GM18519 (cell line): ENCODE data around the gene ADAM12.
"Not testable (repeated sequence)": the region's sequence is repeated elsewhere in the genome, so short reads cannot be mapped to it uniquely, and the experiment has no call there.

Source experiments
- ATAC-seq: cut with Tn5 transposase; IDR thresholded peaks from one replicate; pipeline ENCODE4 v1.9.1; 2021; ENCODE audit warnings: mild to moderate bottlenecking, moderate library complexity; ENCODE audit not compliant: unreplicated experiment, low FRiP score

The ADAM12 gene

DNA sequence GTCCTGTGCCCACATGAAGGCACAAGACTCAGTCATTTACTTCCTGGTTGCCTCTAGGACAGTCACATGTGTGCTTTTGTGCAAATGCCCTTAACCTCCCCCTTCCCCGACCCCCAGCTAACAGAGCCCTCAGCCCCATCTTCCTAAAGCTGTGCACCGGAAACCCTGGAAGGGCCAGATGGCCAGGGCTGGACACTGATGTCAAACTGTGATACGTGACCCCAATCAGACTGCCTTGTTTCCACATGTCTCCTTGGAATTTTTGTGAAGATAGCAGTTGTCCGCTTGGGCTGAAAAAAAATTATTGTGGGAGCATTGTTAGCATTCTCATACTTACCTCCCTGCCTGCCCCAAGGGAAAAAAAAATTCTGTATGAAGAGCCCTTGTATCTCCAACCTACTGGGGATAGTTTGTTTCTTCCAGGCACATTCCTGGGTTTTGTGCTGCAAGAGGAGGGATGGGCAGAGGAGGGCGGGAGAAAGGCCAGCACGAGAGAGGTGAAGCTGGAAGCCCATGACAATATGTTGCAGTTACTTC, 17.0 kb upstream of the ADAM12 start:
- ATAC-seq: no peak

DNA sequence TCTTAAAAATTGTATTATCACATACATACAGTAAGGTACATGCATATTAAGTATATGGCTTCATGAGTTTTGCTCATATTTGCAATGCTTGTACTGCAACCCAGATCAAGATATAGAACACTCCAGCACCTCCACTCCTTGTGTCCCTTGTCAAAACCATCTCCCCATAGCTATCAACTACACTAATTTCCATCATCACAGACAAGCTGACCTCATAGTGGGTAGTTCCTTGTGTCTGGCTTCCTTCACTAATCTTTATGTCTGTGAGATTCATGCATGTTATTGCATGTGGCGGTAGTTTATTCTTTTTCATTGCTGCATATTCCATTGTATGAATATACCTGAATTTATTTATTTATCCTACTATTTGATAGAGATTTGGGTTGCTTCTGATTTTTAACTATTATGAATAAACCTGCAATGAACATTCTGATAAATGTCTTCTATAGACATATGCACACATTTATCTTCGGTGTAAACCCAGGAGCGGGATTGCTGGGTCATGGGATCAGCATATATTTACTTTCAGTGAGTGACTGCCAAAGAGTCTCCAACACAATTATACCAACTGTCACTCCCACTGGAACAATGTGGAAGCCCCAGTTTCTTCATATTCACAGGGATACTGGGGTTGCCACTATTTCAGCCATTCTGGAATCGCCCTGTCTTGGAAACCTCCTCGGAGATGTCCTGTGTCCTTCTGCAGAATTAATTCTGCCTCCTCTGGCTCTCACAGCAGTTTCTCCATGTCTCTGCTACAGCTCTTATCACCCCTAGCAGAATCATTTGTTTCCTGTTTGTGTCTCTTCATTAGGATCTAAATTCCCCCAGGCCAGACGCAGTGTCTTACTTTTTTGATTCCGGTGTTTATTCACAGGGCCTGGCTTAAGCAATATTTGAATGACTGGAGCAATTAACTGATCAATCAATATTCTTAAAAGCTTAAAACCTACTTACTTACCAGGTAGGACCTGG, 14.7 kb upstream of the ADAM12 start:
- no peak for ATAC-seq

DNA sequence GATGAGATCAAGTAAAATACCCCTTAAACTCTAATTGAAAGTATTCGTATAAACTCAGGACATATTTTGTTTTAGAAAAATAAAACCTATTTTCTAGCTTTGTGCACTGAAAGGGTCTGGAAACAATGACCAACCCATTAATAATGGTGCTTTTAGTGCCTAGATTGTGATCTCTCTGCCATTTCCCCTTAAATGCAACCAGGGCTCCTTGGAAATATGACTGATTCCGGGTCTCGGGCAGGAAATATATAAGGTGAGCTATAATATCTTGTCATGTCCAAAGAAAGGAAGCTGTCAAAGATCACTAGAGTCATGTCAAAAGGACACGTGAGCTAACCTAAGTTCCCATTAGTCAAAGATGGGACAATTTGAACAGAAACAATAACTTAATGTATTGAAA, 12.4 kb upstream of the ADAM12 start:
- no peak for ATAC-seq

DNA sequence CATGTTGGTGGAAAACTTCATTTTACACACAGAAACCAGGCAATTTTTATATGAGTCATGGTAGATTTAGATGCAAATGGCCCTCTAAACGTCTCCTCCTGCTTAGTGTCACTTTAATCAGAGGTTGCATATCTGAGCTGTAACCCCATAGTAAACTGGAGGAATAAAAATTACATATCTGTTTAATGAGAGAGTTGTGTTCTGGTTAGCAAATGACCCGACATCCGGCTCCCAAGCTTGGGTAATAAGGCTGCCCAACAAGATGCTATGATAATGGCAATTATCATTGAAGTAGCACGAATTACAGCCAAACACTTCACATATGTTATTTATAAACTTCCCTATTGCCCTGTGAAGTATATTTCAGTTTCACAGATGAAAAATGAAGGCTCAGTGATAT, 10.6 kb upstream of the ADAM12 start:
- no peak for ATAC-seq

DNA sequence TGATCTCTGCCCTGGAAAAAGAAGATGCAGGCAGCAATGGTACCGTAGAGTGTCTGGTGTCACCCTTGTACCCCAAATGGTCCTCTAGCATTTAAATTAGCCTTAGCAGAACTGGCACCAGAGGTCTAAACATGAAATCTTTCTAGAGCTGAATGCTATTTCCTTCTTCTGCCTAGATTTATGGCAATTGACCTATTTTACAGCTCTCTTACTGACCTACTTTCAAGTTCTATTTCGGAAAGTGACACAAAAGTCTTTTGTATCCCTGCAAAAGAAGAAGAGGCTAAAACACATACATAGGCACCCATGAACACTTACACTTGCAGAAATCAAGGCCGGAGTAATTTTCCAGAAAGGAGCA, 10.1 kb upstream of the ADAM12 start:
- ATAC-seq: no peak

DNA sequence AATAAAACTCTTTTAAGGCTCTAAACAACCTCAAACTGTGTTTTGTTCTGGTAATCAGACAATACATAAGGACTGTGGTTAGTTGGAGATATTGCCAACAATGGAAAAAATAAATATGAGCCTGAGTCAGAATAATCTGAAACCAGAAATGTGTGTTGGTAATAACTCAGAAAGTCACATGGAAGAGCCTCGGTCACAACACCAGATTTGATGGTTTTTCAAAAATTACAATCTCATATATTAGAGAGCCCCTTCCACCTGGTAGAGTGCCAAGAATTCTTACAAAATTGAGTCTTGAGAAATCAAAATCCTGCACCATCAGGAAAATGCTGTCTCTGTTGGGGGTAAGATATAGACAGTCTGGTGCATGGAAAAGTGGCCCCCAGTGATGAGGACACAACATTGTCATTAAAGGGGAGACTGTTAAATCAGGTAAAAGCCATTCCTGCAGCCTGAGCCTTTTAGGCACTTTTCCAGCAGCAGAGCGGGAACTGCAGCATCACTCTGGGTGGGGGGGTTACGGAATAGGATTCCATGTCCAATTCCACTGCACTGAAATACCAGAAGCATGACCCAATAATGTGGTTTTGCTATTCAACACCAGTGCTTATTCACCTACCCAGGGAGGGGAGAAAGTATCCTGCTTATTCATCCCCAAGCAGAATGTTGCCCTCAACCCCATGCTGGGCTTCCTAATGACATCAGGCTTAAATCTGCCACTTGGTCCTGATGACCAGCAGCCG, 9.5 kb upstream of the ADAM12 start:
- no peak for ATAC-seq

DNA sequence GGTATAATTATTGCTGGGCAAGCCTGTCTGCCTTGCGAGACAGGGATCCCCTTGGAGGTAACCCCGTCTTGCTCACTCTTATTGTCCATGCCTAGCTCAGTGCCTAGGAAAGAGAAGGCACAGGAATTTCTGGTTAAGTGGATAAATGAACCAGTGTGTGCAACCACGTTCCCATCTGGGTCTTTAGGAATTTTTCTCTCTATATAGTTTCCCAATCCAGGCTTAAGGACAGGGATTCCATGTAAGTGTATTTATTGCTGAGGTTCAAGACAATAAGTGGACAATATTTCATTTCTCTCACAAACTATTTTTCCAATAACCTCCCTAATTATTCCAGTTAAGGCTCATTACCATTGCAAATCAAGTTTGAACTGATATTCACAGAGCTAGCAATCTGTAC, 8.9 kb upstream of the ADAM12 start:
- no peak for ATAC-seq

DNA sequence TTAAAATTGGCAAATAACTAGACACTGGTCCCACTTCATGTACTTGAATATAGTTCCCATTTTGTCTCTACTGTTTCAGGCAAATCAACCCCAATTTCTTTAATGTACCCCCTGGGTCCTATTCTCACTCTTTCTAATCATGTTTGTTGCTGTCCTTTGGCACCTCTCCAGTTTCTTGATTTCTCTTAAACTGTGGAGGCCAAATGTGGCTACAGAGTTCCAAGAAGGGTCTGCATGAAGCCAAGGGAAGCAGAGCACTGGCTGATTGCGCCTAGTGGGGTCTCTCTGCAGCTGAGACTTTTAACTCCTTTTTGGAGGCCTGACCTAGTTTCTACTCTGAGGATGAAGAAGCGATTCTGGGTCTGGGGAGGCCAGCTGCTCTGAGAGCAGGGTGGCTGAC, 6.7 kb upstream of the ADAM12 start:
- no peak for ATAC-seq

DNA sequence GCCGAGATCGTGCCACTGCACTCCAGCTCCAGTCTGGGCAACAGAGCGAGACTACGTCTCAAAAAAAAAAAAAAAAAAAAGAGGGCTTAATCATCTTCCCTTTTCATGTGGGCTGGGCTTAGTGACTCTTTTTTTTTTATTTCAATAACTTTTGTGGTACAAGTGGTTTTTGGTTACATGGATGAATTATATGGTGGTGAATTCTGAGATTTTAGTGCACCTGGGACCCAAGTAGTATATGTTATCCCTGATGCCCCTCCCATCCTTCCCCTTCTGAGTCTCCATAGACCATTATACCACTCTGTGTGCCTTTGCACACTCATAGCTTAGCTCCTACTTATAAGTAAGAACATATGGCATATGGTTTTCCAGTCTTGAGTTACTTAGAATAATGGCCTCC, 4.8 kb upstream of the ADAM12 start:
- ATAC-seq: no peak

DNA sequence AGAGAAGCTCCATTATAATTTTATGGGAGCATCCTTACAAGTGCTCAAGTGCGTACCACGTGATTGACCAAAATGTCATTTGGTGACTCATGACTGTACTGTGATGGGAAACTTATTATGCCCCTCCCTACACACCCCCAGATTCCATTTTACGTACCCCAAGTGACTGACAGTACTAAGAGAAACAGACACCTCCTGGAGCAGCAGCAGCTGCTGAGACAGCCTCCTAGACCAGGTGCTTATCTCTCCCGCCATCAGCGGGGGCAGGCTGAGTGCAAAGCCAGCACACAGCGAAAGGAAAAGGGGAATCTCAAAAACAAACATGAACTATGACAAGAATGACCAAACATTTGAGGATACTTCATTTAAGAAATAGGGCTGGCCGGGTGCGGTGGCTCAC, 4.2 kb upstream of the ADAM12 start:
- ATAC-seq: no peak

DNA sequence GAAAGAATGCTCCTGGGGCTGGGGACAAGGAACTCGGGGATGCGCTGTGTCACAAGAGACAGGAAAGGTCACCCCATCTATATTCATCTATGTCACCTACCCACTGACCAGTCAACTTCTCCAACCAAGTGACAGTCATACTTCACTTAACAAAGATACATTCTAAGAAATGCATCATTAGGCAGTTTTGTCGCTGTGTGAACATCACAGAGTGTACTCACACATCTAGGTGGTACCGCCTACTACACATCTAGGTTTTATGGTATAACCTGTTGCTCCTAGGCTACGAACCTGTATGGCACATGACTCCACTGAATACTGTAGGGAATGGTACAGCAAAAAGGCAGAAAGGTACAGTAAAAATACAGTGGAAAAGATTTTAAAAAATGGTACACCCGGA, 3.8 kb upstream of the ADAM12 start:
- ATAC-seq: no peak

DNA sequence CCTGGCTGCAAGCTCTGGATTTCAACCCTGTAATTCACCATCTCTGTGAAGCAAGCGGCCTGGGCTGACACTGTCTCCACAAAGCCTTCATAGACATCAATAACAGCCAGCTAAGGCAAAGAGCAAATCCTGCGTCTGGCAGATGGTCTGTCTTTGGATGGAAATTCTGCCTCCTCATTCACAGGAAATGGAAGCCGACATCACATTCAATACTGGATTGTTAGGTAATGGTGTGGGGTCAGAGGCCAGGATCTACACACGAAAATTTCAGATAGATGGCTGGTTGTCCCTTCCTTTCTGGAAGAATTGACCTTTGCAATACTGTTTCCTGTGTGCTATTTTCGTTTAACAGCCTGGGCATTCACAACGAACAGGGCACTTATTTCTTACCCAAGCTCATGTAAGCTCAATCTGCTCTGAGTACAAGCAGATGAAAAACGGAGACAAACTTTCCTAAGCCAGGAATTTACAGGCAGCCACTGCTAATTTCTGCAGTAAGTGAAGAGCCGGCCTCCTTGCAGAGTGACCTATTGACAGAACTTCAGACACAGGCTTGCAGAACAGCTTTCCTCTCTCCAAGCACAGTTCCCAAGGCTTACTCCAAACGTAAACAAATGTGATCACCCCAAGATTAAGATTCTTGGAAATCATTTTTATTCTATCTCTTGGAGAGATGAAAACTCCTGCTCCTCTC, 3.1 kb upstream of the ADAM12 start:
- no peak for ATAC-seq

DNA sequence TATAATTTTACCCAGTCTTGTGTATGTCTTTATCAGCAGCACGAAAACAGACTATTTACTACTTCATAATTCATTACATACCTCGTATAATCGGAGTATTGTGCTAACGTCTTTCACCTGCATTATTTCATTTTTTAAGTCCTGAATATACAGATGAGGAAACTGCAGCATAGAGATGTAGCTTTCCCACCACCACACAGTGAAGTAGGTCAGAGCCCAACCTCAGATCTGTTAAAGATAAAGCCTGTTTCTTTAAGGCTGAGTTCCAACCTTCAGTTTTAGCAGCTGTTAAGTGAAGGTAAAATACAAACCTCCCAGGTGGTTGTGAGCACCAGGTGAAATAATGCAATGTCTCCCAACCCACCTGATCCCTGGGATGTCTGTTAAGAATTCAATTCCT, 2.0 kb upstream of the ADAM12 start:
- ATAC-seq: no peak

DNA sequence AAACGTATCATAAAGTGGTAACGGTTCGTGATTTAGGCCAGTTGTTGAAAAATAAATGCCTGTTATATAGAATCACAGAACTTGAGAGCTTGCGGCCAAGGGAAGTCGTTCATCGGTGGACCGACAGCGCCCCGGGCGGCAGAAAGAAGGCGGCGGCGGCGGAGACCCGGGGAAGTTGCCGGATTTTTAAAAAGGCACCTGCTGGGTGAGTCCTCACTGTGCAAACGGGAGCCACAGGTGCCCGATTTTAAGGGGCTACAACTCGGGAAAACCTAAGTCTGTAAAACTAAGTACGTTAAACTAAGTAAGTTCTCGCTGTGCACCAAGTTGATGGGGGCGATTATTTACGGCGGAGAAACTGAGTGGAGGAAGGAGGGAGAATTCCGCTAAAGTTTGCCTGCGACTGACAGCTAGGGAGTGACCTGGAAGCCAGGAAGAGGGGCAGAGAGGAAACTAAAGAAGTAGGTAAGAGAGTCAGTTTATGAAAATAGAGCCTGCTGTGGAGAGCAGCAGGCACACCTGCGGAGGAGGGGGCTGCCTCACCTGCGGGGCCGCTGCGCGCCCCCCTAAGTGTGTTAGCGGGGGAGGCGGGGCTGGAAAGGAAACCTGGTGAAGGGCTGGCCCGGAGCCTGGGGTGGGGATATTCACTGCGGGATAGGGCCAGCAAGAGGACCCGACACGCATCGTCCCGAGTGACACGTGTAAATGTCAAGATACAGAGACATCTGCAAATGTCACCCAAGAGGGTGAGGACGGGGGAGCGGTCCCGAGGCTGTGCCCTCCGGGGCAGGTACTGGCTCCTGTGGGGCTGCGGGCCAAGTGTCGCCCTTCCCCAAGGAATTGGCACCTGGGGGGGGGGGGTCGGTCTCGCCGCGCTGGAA, 996 bp downstream of the ADAM12 start:
- ATAC-seq: no peak

DNA sequence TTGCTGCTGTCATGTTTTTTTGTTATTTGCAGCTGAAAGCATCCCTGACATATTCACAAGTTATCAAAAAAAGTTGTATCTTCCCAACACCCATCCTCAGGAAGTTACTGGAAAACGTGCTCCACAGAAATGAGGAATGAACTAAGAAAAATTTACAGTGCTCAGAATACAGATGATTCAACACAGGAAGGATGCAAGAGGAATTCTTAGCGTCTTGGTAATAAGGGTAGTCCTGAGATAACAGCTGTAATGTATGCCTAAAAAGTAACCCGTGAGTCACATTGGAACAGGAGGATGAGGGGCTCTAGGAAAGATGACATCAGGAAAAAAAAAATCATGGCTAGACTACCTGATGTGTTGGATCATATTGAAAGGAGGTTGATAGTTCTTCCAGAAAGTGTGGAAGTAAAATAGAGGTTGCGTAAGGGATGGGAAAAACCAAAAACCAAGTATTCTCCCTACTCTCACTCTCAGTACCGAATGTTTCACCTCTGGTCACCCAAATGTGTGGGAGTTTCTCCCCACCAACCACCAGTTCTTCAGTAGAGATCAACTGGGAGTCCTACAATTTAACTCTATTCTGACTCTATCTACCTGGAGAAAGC, 3.9 kb downstream of the ADAM12 start:
- no peak for ATAC-seq

DNA sequence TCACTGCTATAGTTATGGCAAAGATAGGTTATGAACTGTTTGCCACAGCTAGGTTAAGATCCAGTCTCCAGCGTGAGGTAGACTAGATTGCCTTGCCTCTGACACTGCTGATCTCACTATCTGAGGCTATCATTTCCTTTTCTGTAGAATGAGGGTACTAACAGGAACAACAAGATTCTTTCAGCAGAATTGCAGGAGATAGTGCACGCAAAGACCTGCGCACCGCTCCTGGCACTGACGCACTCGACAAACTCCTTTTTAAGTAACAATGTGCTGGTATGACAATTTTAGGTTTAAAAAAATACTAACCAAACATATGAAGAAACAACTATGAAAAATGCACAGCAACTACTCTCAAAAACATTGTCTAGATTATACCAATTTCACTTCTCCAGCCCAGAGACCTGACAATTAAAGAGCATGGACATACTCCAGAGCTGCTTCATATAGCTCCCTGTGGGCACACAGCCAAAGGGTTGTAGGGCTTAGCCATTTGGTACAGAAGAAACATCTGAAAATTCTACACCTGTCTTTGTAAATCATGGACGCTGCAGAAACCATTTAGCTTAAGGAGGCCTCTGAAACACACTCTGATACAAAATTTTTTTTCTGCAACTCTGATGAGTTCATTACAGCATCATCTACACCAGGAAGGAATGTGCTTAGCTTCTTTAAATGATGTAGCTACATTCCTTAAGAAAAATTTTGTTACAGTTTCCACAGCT, 7.8 kb downstream of the ADAM12 start:
- no peak for ATAC-seq

DNA sequence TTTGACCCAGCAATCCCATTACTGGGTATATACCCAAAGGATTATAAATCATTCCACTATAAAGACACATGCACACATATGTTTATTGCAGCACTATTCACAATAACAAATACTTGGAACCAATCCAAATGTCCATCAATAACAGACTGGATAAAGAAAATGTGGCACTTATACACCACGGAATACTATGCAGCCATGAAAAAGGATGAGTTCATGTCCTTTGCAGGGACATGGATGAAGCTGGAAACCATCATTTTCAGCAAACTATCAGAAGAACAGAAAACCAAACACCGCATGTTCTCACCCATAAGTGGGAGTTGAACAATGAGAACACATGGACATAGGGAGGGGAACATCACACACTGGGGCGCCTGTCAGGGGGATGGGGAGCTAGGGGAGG, 9.1 kb downstream of the ADAM12 start:
- not testable (repeated sequence) for ATAC-seq

DNA sequence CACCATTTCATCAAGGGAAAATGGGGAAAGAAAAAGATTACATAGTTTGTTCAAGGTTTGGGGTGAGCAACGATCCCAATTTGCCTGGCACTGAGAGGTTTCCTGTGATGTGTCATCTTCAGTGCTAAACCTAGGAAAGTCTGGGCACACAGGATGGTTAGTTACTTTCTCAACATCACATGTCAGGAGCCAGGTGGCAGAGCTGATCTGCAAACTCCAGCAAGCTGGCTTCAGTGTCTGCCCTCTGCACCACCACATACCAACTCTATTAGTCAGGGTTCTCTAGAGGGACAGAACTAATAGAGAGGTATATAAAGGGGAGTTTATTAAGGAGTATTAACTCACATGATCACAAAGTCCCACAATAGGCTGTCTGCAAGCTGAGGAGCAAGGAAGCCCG, 11.3 kb downstream of the ADAM12 start:
- ATAC-seq: no peak

DNA sequence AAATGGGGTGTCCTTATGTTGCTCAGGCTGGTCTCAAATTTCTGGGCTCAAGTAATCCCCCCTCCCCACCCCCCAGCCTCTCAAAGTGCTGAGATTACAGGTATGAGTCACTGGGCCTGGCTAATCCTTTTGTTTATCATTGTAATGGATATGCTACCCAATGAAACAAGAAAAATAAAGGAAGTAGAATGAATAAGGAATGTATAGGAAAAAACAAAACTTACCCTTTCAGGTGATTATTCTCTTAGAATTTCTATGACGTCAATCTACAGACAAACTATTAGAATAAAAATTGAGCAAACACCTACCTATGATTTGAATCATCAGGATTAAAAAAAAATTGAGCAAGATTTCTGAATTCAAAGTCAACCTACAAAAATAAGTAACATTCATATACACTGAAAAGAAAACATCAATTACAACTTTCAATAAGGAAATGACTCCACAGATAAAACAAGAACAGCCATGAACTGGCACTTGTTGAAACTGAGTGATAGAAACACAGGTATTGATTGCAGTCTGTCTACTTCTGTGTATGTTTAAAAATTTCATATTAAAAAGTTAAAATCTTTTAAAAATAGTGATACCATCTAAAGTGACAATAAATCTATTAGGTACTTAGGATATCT, 12.2 kb downstream of the ADAM12 start:
- ATAC-seq: no peak
